Hepatocyte (in vitro differentiated cells): Measurements from ENCODE around the gene LIN28B. TPM values are rescaled to one million over a fixed set of nuclear protein-coding genes. Genes with fewer than 3 reads are reported as not detected.

ENCODE experiments used
- DNase-seq: peaks from one replicate; pipeline ENCODE4 v3.0.0-alpha.2; 2016; ENCODE audit warnings: low spot score
- H2AFZ ChIP-seq: fragments of 200-600 bp; sonication (generic); 2 replicates; pipeline ENCODE4 v1.6.0; 2016; ENCODE audit warnings: antibody characterized with exemption, mild to moderate bottlenecking
- H3K27ac ChIP-seq: fragments of 200-600 bp; sonication (generic); 2 replicates; pipeline ENCODE4 v1.5.1; 2016; ENCODE audit warnings: mild to moderate bottlenecking
- H3K27me3 ChIP-seq: fragments of 200-600 bp; sonication (generic); 2 replicates; pipeline ENCODE4 v1.6.1; 2016
- H3K36me3 ChIP-seq: fragments of 200-600 bp; sonication (generic); replicated peaks from 2 replicates; pipeline ENCODE4 v1.5.1; 2016; ENCODE audit warnings: low read depth; ENCODE audit not compliant: insufficient read depth
- H3K4me1 ChIP-seq: fragments of 200-600 bp; sonication (generic); 2 replicates; pipeline ENCODE4 v1.5.1; 2016; ENCODE audit warnings: mild to moderate bottlenecking, moderate library complexity; ENCODE audit not compliant: insufficient read depth
- H3K4me2 ChIP-seq: fragments of 200-600 bp; sonication (generic); 2 replicates; pipeline ENCODE4 v1.6.0; 2016
- H3K4me3 ChIP-seq: fragments of 200-600 bp; sonication (generic); 2 replicates; pipeline ENCODE4 v1.5.1; 2016; ENCODE audit warnings: mild to moderate bottlenecking
- H3K79me2 ChIP-seq: fragments of 200-600 bp; sonication (generic); 2 replicates; pipeline ENCODE4 v1.6.0; 2017; ENCODE audit warnings: mild to moderate bottlenecking
- H3K9me2 ChIP-seq: fragments of 200-600 bp; sonication (generic); replicated peaks from 2 replicates; pipeline ENCODE4 v1.6.0; 2017; ENCODE audit warnings: mild to moderate bottlenecking; ENCODE audit not compliant: insufficient read depth
- H3K9me3 ChIP-seq: fragments of 200-600 bp; sonication (generic); 2 replicates; pipeline ENCODE4 v1.5.1; 2016; ENCODE audit warnings: low read depth, mild to moderate bottlenecking
- H4K20me1 ChIP-seq: fragments of 200-600 bp; sonication (generic); 2 replicates; pipeline ENCODE4 v1.6.0; 2016; ENCODE audit warnings: mild to moderate bottlenecking; ENCODE audit not compliant: insufficient read depth, poor library complexity, severe bottlenecking
- EZH2 ChIP-seq: fragments of 200-600 bp; sonication (generic); IDR thresholded peaks from 2 replicates; pipeline ENCODE4 v1.6.1; 2016; ENCODE audit warnings: antibody characterized with exemption, mild to moderate bottlenecking, borderline replicate concordance
- EZH2phosphoT487 ChIP-seq: fragments of 200-600 bp; sonication (generic); IDR thresholded peaks from one replicate; pipeline ENCODE4 v1.6.1; 2018; ENCODE audit warnings: antibody characterized with exemption, mild to moderate bottlenecking, low read depth, moderate library complexity; ENCODE audit not compliant: unreplicated experiment, severe bottlenecking
- WGBS: methylation state at CpG from one replicate; pipeline ENCODE4 v1.1.6; 2016; ENCODE audit warnings: low lambda C conversion rate; ENCODE audit errors: missing lambda C conversion rate; 5-methylcytosine and 5-hydroxymethylcytosine counted together
- polyA plus RNA-seq: library from polyadenylated mRNA; unstranded; fragments of >200 nt; fragmentation: Nextera tagmentation; extraction: Ambion mirVana; gene quantifications from 2 replicates; pipeline ENCODE4 v1.2.1, GENCODE V29; 2016
- total RNA-seq: library from RNA; depleted of rRNA; stranded (reverse); fragments of >200 nt; gene quantifications from 2 replicates; pipeline ENCODE4 v1.2.3, GENCODE V29; 2014
- TF ChIP-seq, protein P1 (sequence below): fragments of 200-600 bp; sonication (generic); IDR thresholded peaks from 2 replicates; pipeline ENCODE4 v1.5.1; 2016; ENCODE audit warnings: antibody characterized with exemption, mild to moderate bottlenecking; ENCODE audit not compliant: poor library complexity

Gene LIN28B
- total and polyA plus RNA-seq, 2 experiments from 2014 or later, result 1.8 to 8.9 TPM

DNA sequence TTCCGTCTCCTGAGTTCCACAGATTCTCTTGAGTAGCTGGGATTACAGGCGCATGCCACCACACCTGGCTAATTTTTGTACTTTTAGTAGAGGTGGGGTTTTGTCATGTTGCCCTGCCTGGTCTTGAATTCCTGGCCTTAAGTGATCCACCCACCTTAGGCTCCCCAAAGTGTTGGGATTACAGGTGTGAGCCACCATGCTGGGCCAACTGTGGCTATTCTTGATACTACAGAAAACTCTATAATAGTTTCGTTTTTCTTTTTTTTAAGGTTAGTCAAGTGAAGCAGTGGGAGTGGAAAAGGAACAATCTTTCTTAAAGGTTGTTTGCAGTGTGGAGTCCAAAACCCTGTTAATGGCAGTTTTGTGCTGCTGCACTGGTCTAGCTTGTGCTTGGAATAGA lies 138.2 kb downstream of the LIN28B start:
- no peaks in the 10 kb centered on the region for H3K36me3 ChIP-seq
- H3K27me3 ChIP-seq, result no peaks in the 10 kb centered on the region
- no peak for TF ChIP-seq EZH2phosphoT487
- TF ChIP-seq, protein P1, sequence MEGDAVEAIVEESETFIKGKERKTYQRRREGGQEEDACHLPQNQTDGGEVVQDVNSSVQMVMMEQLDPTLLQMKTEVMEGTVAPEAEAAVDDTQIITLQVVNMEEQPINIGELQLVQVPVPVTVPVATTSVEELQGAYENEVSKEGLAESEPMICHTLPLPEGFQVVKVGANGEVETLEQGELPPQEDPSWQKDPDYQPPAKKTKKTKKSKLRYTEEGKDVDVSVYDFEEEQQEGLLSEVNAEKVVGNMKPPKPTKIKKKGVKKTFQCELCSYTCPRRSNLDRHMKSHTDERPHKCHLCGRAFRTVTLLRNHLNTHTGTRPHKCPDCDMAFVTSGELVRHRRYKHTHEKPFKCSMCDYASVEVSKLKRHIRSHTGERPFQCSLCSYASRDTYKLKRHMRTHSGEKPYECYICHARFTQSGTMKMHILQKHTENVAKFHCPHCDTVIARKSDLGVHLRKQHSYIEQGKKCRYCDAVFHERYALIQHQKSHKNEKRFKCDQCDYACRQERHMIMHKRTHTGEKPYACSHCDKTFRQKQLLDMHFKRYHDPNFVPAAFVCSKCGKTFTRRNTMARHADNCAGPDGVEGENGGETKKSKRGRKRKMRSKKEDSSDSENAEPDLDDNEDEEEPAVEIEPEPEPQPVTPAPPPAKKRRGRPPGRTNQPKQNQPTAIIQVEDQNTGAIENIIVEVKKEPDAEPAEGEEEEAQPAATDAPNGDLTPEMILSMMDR, result no peak
- no peak for TF ChIP-seq EZH2
- H3K9me2 ChIP-seq, result no peaks in the 10 kb centered on the region
- 100% methylated on average over 3 of the region's 3 CpGs for WGBS
- H3K9me3 ChIP-seq, result no peaks in the 10 kb centered on the region
- H4K20me1 ChIP-seq, result no peaks in the 10 kb centered on the region
- H3K4me1 ChIP-seq, result no peaks in the 10 kb centered on the region
- H3K4me3 ChIP-seq, result no peak overlapping the region
- H2AFZ ChIP-seq, result no peak overlapping the region
- DNase-seq, result no peak
- H3K4me2 ChIP-seq, result no peak overlapping the region
- H3K79me2 ChIP-seq, result no peaks in the 10 kb centered on the region
- H3K27ac ChIP-seq, result no peak overlapping the region

DNA sequence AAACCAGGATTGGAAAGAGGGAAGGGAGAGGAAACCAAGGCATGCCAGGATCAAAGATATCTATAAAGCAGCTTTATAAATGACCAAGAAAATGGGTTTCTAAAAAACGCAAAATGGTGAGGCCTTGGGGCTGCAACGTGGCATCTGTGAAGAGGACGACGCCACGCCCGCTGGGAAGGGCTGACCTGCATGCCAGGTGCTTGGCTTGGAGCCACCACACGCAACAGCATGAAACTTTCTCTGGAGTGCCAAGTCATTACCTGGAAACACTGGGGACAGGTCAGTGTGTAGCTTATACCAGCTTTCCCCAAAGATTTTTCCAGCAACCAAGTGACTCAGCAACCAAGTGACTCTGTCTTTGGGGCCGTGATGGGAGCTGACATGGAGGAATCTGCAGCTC lies 140.4 kb downstream of the LIN28B start:
- H3K9me3 ChIP-seq, result no peaks in the 10 kb centered on the region

DNA sequence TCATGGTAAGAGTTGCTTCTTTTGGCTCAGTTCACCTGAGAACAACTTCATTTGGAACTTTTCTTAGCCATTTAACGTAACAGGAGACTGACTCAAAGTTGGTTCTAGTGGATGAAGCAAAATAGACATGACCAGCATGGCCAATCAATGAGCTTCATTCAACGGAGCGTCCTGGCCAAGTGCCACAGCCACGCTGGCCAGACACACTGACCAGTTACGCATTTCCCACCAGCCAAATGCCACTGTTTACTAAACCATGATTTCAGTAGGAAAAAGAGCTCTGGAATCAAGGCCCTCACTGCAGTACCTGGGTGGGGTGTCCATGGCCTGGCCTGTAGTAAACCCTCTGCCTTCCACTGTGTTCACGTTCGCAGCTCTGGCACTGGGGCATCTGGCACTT lies 142.5 kb downstream of the LIN28B start:
- H4K20me1 ChIP-seq, result no peaks in the 10 kb centered on the region
- H3K4me1 ChIP-seq, result no peaks in the 10 kb centered on the region
- no peaks in the 10 kb centered on the region for H3K79me2 ChIP-seq
- no peak overlapping the region for H2AFZ ChIP-seq
- H3K27me3 ChIP-seq, result no peaks in the 10 kb centered on the region
- no peak overlapping the region for H3K4me3 ChIP-seq
- no peaks in the 10 kb centered on the region for H3K9me3 ChIP-seq
- TF ChIP-seq, protein P1, result no peak
- TF ChIP-seq EZH2, result no peak
- no peak for TF ChIP-seq EZH2phosphoT487
- 97% methylated on average over 7 of the region's 7 CpGs for WGBS
- H3K4me2 ChIP-seq, result no peak overlapping the region
- no peak for DNase-seq
- H3K9me2 ChIP-seq, result no peaks in the 10 kb centered on the region
- no peaks in the 10 kb centered on the region for H3K36me3 ChIP-seq
- no peak overlapping the region for H3K27ac ChIP-seq

More for the DNA sequence above, 140.4 kb downstream of the LIN28B start:
- no peaks in the 10 kb centered on the region for H3K79me2 ChIP-seq
- no peak overlapping the region for H3K27ac ChIP-seq
- no peaks in the 10 kb centered on the region for H3K9me2 ChIP-seq
- no peaks in the 10 kb centered on the region for H4K20me1 ChIP-seq
- no peak overlapping the region for H3K4me3 ChIP-seq
- DNase-seq, result no peak
- no peaks in the 10 kb centered on the region for H3K36me3 ChIP-seq
- WGBS, result 96% methylated on average over 8 of the region's 8 CpGs
- no peak for TF ChIP-seq EZH2phosphoT487
- no peak for TF ChIP-seq EZH2
- TF ChIP-seq, protein P1, result no peak
- H2AFZ ChIP-seq, result no peak overlapping the region
- H3K4me2 ChIP-seq, result no peak overlapping the region
- no peaks in the 10 kb centered on the region for H3K4me1 ChIP-seq
- H3K27me3 ChIP-seq, result no peaks in the 10 kb centered on the region

DNA sequence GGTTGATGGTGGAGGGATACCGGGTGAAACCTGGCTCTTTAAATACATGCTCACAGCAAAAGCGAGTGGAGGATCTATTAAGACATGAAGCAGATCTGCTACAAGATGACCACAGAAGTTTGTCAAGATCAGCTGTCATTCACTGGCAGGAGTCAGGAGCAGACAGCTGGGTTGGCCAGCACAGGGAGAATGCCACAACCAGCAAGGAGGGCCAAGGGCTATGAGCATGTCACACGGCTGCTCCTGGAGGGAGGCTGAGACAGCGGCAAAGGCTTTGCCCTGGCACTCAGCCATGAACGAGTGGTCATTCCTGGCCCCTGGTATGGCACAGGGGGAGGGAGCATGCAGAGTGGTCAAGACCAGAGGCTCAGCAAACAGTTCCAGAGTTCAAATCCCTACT lies 145.3 kb downstream of the LIN28B start:
- Histone ChIP-seq H3K79me2 (no peaks in the 10 kb centered on the region), H3K27me3 (no peaks in the 10 kb centered on the region), H3K4me3 (no peak overlapping the region), H3K9me2 (no peaks in the 10 kb centered on the region), H2AFZ (no peak overlapping the region), H3K9me3 (no peaks in the 10 kb centered on the region), H3K27ac (no peak overlapping the region), H3K4me2 (no peak overlapping the region), H4K20me1 (no peaks in the 10 kb centered on the region), H3K36me3 (no peaks in the 10 kb centered on the region), H3K4me1 (peaks cover 3% of the 10 kb centered on the region)
- 90% methylated on average over 5 of the region's 5 CpGs for WGBS
- TF ChIP-seq EZH2, result no peak
- no peak for TF ChIP-seq EZH2phosphoT487
- TF ChIP-seq, protein P1, result no peak
- no peak for DNase-seq
